ENCODE measurements around the gene HNRNPDL.
"Not testable (repeated sequence)": the region's sequence is repeated elsewhere in the genome, so short reads cannot be mapped to it uniquely, and the experiment has no call there.

The HNRNPDL gene

GRCh38 chr4:82386312-82386711 lies 44.0 kb downstream of the HNRNPDL start:
- not testable (repeated sequence) for DNase-seq (ENCODE audit: low read depth in 2 of 2)

- no peak for DNase-seq (ENCODE audit: low read depth in 2 of 2)
Observed at GRCh38 chr4:82382751-82383150, 47.5 kb downstream of the HNRNPDL start.

- no peak for DNase-seq (ENCODE audit: low read depth in 2 of 2)
Observed at GRCh38 chr4:82381661-82382296, 48.5 kb downstream of the HNRNPDL start.

DNA sequence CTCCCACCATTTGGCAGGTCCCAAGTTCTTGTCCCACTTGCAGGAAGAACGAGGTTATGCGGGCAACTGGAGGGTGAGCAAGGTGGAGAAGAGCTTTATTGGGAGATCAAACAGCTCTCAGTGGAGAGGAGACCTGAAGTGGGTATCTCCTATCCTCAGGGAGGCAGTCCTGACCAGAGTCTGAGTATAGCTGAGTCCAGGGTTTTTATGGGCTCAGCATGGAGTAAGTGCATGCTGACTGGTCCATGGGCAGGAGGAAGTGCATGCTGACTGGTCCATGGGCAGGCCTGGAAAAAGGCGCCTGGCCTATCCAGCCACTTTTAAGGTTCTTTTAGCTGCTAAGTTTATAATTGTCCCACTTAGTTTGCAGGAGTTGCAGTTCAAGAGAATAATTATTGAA lies 49.0 kb downstream of the HNRNPDL start:
- no peak for DNase-seq (ENCODE audit: low read depth in 2 of 2)

DNA sequence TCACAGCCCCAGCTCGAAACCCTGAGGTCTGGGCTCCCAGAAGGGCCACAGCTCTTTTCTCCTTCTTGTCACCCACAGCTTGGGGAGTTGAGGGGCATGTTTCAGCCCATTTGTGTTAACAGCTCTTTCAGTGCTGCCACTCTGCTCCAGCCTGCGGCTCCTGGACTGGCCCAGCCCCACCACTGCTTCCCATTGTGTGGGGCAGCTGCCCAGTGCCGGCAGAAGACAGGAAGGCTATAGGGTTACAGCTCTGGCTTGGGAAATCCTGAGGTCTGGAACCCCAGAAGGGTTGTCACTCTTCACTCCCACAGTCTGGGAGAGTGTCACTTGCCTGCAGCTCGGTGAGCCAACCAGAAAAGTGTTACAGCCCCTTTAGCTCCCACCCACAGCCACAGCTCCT lies 49.4 kb downstream of the HNRNPDL start:
- no peak for DNase-seq (ENCODE audit: low read depth in 2 of 2)

DNA sequence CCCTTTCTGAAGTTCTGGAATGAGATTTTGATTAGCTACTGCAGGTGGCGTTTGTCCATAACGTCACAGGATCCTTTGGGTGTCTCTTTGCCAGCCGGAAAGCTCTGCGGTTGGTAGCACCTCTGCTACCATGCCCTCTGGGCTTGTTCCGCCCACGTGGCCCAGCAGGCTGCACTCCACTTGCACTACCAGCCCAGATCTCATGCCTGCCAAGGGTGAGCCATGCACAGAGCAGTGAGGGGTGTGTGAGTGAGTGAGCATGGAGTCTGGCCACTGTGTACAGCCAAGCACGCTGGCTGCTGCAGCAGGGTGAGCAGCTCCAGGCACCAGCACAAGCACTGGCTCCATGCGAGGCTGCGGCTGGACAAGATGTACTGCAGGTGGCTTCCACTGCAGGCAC lies 49.9 kb downstream of the HNRNPDL start:
- no peak for DNase-seq (ENCODE audit: low read depth in 2 of 2)

DNA sequence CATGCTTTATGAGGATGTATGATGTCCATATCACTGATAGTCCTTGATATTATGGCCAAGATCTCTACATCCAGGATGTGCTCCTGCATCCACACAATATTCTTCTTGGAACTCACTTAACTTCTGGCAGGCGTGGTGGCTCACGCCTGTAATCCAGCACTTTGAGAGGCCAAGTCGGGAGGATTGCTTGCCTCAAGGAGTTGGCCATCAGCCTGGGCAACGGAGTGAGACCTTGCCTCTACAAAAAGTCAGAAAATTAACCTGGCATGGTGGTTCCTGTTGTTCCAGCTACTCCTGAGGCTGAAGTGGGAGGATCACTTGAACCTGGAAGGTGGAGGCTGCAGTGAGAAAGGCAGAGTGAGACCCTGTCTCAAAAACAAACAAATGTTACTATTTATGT lies 54.2 kb downstream of the HNRNPDL start:
- no peak for DNase-seq (ENCODE audit: low read depth in 2 of 2)

DNA sequence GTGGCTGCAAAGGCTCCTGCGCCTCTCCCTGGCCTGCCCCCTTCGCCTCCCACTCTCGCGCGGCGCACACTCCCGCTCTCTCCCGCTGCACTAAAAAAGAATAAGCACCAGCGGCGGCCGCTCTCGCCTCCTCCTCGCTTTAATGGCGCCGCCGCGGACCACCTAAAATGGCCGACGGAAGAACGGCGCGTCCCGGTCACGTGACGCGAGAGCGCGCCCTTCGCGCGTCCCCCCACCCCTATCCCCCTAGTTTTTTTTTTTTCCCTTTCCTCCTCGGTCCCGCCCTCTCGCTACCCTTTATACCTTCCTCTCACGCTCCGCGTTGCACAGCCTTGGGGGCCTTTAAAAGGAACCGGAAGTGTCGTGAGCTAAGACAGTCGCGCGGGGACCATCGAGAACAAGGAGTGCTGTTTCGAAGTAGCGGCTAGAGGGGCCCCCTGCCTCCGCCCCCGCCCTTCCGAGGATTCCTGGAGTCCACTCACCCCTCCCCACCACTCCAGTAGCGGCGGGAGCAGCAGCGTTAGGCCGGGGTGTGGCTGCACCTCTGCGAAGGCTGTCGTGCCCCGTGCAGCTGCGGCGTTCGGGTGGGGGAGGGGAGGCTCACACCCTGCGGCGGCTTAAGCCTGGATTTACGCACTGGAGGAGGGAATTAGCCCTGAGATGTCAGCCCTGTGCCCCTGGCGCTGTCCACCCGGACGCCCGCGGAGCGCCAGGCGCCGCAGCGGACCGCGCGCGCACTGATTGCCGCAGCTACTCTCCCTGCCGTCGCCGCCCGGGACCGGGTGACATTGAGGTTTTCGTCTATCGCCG lies 56.2 kb downstream of the HNRNPDL start, which contains the start of gene HNRNPD:
TSS of gene HNRNPD (minus strand) at position 176 of the 810 bp plus-strand sequence. CDS start 313 bp downstream, outside the sequence.
- peak; percentile 93 to 96 for DNase-seq (ENCODE audit: low read depth in 2 of 2)

DNA sequence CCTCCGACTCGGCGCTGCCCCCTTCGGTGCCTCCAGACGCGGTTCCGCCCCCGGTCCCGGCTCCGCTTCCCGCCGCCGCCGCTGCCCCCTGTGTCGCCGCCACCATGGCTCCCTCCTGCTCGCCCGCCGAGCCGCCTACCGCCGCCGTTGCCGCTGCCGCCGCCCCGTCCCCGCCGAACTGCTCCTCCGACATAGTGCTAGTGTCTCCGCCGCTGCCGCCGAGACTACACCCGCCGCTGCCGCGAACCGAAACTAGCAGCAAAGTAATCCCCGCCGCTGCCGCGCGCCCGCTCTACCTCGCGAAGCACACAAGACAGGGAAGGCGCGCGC lies 56.8 kb downstream of the HNRNPDL start:
- peak in 1 of 2 donors; percentile 30 for DNase-seq (ENCODE audit: low read depth in 2 of 2)
